Activated naive CD8-positive, alpha-beta T cell treated with anti-CD3 and anti-CD28 coated beads, Interleukin-2, amount 50 U/mL, for 16 hours (primary cell): Measurements from ENCODE around the gene PAK5.

Experiments used
- DNase-seq: peaks from one replicate; pipeline ENCODE4 v3.0.0-alpha.2; 2020; ENCODE audit warnings: low read depth, low spot score

The PAK5 gene

GRCh38 chr20:9838378-9839295, at the start of gene PAK5:
Gene PAK5 (minus strand): TSS chr20:9839076. CDS start chr20:9644328, 194,748 bp downstream.
- DNase-seq = no peak

GRCh38 chr20:9887706-9888105, 48.8 kb upstream of the PAK5 start:
- no peak for DNase-seq

GRCh38 chr20:9886227-9886626, 47.4 kb upstream of the PAK5 start:
- no peak for DNase-seq

DNA sequence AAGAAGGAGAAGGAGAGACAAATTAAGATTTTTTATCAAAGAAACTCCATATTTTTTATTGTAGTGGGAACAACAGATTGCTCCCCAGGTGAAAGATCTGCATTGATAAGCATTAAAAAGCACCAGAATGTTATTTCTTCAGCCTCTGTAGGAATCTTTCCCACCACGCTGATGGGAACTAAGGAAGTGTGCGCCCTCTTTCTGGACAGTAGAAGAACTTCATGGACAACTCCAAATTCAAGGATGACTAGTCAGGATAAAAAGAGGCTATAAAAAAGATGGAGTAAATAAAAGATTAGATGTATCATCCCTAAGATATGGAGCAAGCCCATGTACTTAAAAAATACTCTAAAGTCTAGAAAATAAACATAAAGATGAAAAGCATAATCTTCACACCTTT, 45.8 kb upstream of the PAK5 start:
- DNase-seq = no peak

GRCh38 chr20:9884061-9884460, 45.2 kb upstream of the PAK5 start:
- no peak for DNase-seq

DNA sequence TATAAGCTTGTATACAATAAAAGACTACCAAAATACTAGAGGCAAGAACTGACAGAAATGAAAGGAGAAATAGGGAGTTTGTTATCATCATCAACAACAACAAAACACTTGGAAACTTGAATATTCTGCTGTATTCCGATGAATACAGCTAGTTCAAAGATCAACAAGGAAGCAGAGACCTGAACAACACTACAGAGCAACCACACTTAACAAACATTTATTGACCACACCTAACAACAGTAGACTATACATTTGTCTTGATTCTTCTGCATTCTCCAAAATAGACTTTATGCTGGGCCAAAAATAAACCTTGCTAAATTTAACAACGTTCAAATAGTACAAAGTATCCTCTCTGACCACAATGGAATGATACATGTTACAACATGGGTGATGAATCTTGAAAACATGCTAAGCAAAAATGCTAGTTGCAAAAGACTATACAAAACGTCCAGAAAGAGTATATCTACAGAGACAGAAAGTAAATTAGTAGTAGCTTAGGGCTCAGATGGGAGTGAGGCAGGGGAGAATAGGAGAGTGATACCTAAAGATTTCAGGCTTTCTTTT, 39.1 kb upstream of the PAK5 start:
- no peak for DNase-seq

DNA sequence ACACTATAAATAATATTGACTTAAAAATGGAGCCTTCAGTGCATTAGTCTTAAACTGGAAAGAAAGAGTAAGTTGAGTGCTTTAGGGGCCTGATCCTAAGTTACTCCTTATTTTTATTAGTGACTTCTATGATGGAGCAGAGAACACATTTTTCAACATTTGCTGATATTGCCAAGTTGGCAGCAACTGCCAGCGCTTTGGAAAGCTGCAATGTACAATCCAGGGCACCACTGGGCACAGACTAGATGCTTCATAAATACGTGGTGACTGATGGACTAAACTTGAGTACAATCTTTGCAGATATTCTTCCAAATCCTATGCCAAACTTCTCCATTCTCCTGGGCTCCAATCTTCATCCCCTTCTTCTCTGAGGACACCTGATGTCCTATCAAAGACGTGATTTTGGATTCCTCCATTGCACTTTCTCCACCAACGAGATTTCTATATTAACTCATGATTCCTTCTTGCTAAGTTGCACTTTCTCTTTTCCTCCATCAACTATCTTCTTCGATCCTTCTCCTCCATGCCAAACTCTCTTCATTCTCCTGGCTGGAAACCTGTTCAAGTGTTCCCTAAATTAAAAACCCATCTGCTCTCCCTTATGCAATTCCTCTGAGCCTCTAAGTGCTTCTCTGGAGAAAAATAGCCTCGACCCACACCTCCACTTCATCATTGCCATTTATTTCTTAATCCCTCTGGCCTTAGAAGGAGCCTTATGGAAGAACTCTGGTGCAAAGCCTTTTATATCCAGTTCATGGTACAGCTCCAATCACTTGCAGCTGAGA, 28.5 kb upstream of the PAK5 start:
- no peak for DNase-seq

GRCh38 chr20:9852566-9852965, 13.7 kb upstream of the PAK5 start:
- DNase-seq = no peak

DNA sequence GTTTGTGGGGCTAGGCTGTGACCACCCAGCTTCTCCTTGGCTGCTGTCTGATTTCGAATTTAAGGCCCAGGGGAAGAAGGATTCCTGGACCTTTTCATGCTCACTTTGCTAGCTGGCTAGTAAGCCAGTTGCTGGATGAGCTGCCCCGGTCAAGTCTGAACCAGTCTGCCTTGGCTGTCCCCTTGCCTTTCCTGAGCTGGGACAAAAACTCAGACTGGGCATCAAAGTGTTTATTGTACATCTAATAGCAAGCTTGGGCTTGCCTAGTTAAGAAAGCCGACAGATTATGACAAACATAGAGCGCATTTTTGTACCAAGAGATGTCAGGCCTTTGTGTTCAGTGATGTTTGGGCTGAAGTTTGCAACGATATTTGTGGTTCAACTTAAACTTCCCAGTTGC, 750 bp upstream of the PAK5 start:
- DNase-seq = no peak

DNA sequence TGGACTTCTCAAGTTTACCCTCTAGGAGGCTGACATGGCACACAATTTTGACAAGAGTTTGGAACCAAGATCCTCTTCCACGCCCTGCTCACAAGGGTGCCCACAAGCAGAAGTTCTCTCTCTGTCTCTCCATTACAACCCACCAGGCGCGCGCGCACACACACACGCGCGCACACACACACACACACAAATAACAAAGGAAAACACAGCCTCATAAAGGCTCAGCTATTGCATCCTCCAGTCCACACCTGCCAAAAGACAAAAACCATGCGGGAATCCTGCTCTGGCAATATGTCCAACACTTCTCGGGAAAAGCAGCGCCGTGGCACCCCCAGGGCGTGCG, 870 bp downstream of the PAK5 start:
- no peak for DNase-seq

GRCh38 chr20:9837634-9838033, 1.2 kb downstream of the PAK5 start:
- no peak for DNase-seq

DNA sequence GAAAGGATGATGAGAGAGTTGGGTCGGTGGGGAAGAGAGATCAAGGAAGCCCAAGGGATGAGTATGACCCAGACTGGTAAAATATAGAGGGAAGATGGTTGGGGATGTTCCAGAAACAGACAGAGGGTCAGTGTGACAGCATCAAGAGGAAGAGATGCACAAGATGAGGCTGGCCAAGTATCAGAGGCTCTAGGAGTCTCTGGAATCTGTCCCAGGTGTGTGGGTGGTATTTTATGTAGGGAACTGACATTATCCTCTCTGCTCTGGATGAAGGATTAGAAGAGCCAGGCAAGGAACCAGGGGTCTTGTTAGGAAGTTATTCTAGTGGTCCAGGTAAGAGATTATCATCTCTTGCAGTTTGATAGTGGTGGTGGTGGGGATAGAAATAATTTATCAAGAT, 3.6 kb downstream of the PAK5 start:
- DNase-seq = no peak

GRCh38 chr20:9831032-9831431, 7.8 kb downstream of the PAK5 start:
- no peak for DNase-seq

DNA sequence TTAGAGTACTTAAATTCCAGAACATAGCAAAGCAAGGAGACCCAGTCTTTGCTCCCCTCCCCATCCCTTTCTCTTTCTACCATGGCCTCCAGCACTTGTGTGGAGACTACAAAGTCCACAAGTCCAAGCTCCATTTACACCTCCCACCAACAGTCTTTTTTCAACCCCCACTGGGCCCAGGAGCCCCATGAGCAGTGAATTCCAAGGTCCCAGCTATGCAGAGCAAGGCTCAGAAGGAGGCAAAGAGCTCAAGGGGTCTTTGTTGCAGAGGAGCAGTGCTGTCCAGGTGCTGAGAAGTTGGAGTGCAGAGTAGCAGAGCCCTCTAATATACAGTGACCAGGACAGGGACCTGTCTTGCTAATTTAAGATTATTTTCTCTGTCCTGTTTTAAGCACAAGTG, 9.0 kb downstream of the PAK5 start:
- DNase-seq = no peak

GRCh38 chr20:9817654-9818053, 21.2 kb downstream of the PAK5 start:
- DNase-seq = no peak

GRCh38 chr20:9815632-9816031, 23.2 kb downstream of the PAK5 start:
- DNase-seq = no peak

DNA sequence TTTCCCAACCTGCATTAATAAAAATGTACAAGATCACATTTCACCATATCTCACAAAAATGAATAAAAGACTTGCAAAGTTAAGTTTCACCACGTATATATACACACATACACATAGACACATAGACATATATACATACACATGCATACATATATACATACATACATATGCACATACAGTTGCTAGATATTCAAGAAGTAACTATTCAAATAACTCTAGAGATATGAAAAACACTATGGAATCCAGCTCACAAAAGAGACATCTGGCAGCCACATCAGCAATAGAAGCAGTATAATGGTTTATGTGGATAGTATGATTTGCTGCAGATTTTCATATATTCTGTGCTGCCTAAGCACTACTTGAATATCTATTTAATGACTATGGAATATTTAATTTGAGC, 28.1 kb downstream of the PAK5 start:
- no peak for DNase-seq

GRCh38 chr20:9809271-9809670, 29.6 kb downstream of the PAK5 start:
- DNase-seq = no peak

DNA sequence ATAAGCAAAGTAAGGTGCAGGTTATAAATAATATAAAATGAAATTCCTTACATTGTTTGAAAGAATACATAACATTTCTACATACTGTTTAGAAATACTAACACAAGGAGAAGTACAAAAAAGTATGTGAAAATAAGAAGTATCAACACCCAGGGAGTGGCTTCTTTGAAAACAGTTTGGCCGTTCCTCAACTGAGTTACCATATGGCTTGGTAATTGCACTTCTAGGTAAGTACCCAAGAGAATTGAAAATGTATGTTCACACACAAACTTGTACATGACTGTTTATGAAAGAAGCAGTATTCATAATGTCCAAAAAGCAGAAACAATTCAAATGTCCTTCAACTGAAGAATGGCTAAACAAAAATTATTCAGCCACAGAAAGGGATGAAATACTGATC, 30.7 kb downstream of the PAK5 start:
- DNase-seq = no peak

DNA sequence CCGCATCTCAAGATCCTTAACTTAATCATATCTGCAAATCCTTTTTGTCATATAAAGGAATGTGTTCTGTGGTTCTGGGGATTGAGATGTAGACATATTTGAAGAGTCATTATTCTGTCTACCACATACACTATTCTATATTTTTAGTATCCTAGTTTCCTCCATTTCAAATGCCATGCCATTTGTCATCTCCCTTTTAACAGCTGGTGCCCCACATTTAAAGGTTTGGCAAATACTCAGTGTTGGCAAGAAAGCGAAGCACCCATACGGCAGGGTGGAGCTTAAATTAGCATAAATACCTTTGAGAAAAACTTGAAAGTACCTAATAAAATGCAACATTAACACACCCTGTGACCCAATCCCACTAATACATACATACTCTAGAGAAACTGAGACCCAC, 31.7 kb downstream of the PAK5 start:
- no peak for DNase-seq

DNA sequence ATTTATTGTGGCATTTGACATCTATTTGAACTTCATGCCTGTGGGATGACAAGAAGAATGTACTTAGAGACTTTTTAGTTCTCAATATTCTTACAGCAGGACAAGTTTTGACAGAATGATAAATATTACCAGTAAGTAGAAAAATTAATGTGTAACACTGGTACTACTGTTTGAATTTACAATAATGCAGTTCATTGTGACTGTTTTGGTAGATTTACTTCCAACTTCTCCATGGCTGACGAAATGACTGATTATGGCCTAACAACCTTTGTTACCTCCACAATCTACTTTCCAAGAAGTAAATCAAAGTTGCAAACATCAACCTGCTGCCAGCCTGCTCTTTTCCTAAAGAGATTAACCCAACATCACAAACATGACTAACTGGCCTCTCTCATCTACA, 38.5 kb downstream of the PAK5 start:
- no peak for DNase-seq

DNA sequence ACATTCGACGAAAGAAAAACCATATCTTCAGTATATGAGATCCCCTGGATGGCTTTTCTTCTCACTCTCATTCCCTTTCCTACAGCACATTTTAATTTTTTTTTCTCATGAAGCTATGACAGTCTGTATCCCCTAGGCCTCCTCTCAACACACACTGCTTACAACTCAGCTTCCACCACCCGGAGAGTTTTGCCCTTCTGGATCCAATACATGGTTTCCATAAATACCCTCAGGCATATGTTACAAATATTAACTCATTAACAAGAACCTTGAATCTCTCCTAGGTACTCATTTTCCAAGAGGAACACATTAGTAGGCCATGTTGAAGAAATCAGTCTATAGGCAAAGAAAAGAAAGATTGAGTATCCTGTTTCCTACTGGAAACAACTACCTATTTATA, 44.0 kb downstream of the PAK5 start:
- no peak for DNase-seq

DNA sequence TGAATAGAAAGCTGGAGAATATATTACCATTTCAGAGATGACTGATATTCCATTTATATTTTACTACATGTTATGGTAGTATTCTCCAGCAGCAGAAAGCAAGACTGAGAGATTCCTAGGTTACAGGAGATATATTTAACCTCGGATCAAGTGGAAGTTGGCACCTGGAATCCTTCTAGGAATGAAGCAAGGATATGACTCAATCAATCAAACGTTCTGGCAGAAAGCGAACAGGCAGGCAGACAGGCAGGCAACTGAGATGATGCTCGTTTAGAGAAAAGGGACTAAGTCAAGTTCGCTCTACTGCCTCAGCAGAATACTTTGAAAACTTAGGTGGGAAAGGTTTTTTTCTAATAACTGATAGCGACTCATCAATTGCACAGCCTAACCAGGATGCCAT, 46.2 kb downstream of the PAK5 start:
- DNase-seq = no peak
